Brain microvascular endothelial cell (primary cell): ENCODE results near the gene TAMALIN.

Experiments used
- DNase-seq: peaks from one replicate; pipeline ENCODE4 v3.0.0-alpha.2; 2020
- H3K27ac ChIP-seq: fragments of 250-450 bp; sonication (Bioruptor Pico); 2 replicates; pipeline ENCODE4 v1.5.1; 2020; ENCODE audit warnings: mild to moderate bottlenecking, moderate library complexity
- H3K27me3 ChIP-seq: fragments of 250-450 bp; sonication (Bioruptor Pico); replicated peaks from 2 replicates; pipeline ENCODE4 v1.5.1; 2020; ENCODE audit warnings: mild to moderate bottlenecking
- H3K36me3 ChIP-seq: fragments of 250-450 bp; sonication (Bioruptor Pico); replicated peaks from 2 replicates; pipeline ENCODE4 v1.5.1; 2020; ENCODE audit warnings: mild to moderate bottlenecking
- H3K4me3 ChIP-seq: 2 replicates; pipeline ENCODE4 v1.5.1; 2011; ENCODE audit warnings: low read depth, mild to moderate bottlenecking, control low read depth, low read length, moderate library complexity
- CTCF ChIP-seq: IDR thresholded peaks from 2 replicates; pipeline ENCODE4 v1.5.1; 2011; ENCODE audit warnings: low read depth, mild to moderate bottlenecking, moderate library complexity, low read length, control low read depth, inconsistent platforms; ENCODE audit errors: missing control alignments
- in situ Hi-C: cut with HindIII; loops from 2 replicates; pipeline ENCODE4 v1.10.0; 2017; ENCODE audit warnings: low sequenced_read_pairs, low pct_ligation_motif_present

The TAMALIN gene

GRCh38 chr12:52020539-52021336 lies 14.0 kb downstream of the TAMALIN start:
- DNase-seq: peak; percentile 31
- Histone ChIP-seq H3K27ac (no peak overlapping the region), H3K27me3 (no peaks in the 10 kb centered on the region), H3K4me3 (no peak overlapping the region), H3K36me3 (no peaks in the 10 kb centered on the region)
- in situ Hi-C loops: loop anchor here (5.0 kb wide), 1 partner anchor 62 kb away; no protein-coding TSS in a partner anchor
- TF ChIP-seq CTCF: peak; percentile 89

- DNase-seq: no peak
- no peak overlapping the region for H3K27ac ChIP-seq
- in situ Hi-C loops: loop anchor here (5.0 kb wide), 1 partner anchor 59 kb away; no protein-coding TSS in a partner anchor
- no peak for TF ChIP-seq CTCF
- H3K36me3 ChIP-seq: no peaks in the 10 kb centered on the region
- no peaks in the 10 kb centered on the region for H3K27me3 ChIP-seq
- peak overlapping the region; percentile 52 for H3K4me3 ChIP-seq
These were observed 16.1 kb downstream of the TAMALIN start for GRCh38 chr12:52022841-52023181.

GRCh38 chr12:52023182-52023975 lies 16.6 kb downstream of the TAMALIN start:
- TF ChIP-seq CTCF: peak; percentile 76
- Histone ChIP-seq H3K36me3 (no peaks in the 10 kb centered on the region), H3K4me3 (peak overlapping the region; percentile 52), H3K27me3 (no peaks in the 10 kb centered on the region), H3K27ac (no peak overlapping the region)
- peak; percentile 49 for DNase-seq
- in situ Hi-C loops: loop anchor here (5.0 kb wide), 1 partner anchor 59 kb away; no protein-coding TSS in a partner anchor

DNA sequence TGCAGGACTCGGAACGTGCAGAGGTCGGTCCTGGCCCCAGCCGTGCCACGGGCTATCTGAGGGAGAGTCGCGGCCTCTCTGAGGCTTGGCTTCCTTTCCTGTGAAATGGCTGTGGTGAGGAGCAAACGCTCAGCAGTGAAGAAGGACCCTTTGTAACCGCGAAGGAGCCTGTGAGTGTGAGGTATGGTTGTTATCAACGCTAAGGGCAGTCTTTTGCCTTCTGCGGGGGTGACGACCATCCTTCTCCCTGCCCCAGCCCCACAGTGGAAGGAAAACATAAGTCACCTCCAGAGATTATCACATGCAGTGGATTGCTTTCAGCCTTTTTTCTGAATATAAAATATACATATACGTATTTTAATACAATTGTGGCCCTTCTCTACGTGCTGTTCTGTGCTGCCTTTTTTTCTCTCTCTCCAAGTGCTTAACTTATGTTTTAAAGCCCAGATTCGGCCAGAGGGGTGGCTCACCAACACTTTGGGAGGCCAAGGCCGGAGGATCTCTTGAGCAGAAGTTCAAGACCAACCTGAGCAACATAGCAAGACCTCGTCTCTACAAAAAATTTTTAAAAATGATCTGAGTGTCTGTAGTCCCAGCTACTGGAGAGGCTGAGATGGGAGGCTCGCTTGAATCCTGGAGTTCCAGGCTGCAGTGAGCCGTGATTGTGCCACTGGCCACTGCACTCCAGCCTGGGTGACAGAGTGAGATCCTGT lies 17.4 kb downstream of the TAMALIN start:
- in situ Hi-C loops: loop anchor here (5.0 kb wide), 1 partner anchor 58 kb away; no protein-coding TSS in a partner anchor
- TF ChIP-seq CTCF: no peak
- Histone ChIP-seq H3K27ac (no peak overlapping the region), H3K27me3 (no peaks in the 10 kb centered on the region), H3K36me3 (no peaks in the 10 kb centered on the region), H3K4me3 (peak overlapping the region; percentile 42)
- no peak for DNase-seq

DNA sequence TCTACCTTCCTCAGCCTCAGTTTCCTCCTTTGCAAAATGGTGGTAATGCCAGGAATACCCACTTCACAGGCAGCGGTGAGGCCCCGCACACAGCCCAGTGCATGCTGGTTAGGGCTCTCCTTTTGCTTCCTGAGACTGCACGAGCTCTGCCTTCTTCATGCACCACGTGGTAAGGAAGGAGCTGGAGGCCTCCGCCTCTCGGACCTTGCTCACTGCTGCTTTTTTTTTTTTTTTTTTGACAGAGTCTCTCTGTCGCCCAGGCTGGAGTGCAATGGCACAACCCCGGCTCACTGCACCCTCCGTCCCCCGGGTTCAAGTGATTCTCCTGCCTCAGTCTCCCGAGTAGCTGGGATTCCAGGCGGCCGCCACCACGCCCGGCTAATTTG lies 18.1 kb downstream of the TAMALIN start:
- Histone ChIP-seq H3K4me3 (no peak overlapping the region), H3K27ac (no peak overlapping the region), H3K27me3 (no peaks in the 10 kb centered on the region), H3K36me3 (no peaks in the 10 kb centered on the region)
- TF ChIP-seq CTCF: no peak
- no peak for DNase-seq
- in situ Hi-C loops: loop anchor here (5.0 kb wide), 1 partner anchor 57 kb away; no protein-coding TSS in a partner anchor
